Fibroblast of gingiva (primary cell): ENCODE data around the gene ZBTB17.
A peak's percentile ranks its signal among the peaks of the same experiment; 100 is the strongest.
"Not testable (repeated sequence)": the region's sequence is repeated elsewhere in the genome, so short reads cannot be mapped to it uniquely, and the experiment has no call there.

ENCODE experiments used
- DNase-seq: peaks from one replicate; pipeline ENCODE4 v3.0.0-alpha.2; 2011; ENCODE audit warnings: low read depth

Gene ZBTB17

GRCh38 chr1:16011936-16012589, 36.2 kb upstream of the ZBTB17 start:
- no peak for DNase-seq

- DNase-seq = no peak
Observed at GRCh38 chr1:16010837-16011236, 34.9 kb upstream of the ZBTB17 start.

GRCh38 chr1:16009678-16010077, 33.8 kb upstream of the ZBTB17 start:
- DNase-seq = no peak

- peak; percentile 45 for DNase-seq
Observed at GRCh38 chr1:16009030-16009460, 33.1 kb upstream of the ZBTB17 start.

- DNase-seq = no peak
Observed at GRCh38 chr1:16007671-16008341, 31.9 kb upstream of the ZBTB17 start.

- DNase-seq = peak; percentile 18
Observed at GRCh38 chr1:16006552-16007485, 30.9 kb upstream of the ZBTB17 start.

GRCh38 chr1:16006010-16006409, 30.1 kb upstream of the ZBTB17 start:
- no peak for DNase-seq

GRCh38 chr1:16005597-16005996, 29.7 kb upstream of the ZBTB17 start:
- DNase-seq = no peak

- DNase-seq = not testable (repeated sequence)
Observed at GRCh38 chr1:16001274-16001673, 25.4 kb upstream of the ZBTB17 start.

- no peak for DNase-seq
Observed at GRCh38 chr1:15998929-15999328, 23.0 kb upstream of the ZBTB17 start.

GRCh38 chr1:15997637-15998280, 21.9 kb upstream of the ZBTB17 start:
- DNase-seq = no peak

GRCh38 chr1:15997076-15997585, 21.2 kb upstream of the ZBTB17 start:
- no peak for DNase-seq

GRCh38 chr1:15994590-15995351, 18.9 kb upstream of the ZBTB17 start:
- peak; percentile 53 for DNase-seq

- DNase-seq = no peak
Observed at GRCh38 chr1:15994081-15994480, 18.2 kb upstream of the ZBTB17 start.

GRCh38 chr1:15993666-15994065, 17.8 kb upstream of the ZBTB17 start:
- DNase-seq = no peak

- DNase-seq = no peak
Observed at GRCh38 chr1:15992582-15993500, 16.9 kb upstream of the ZBTB17 start.

GRCh38 chr1:15992187-15992553, 16.3 kb upstream of the ZBTB17 start:
- no peak for DNase-seq

- DNase-seq = no peak
Observed at GRCh38 chr1:15991427-15992186, 15.7 kb upstream of the ZBTB17 start.

GRCh38 chr1:15989776-15990175, 13.9 kb upstream of the ZBTB17 start:
- DNase-seq = no peak
